GM19452 (cell line): Measurements from ENCODE around the gene GDF7.

Experiments
- ATAC-seq: cut with Tn5 transposase; IDR thresholded peaks from one replicate; pipeline ENCODE4 v1.9.1; 2021; ENCODE audit not compliant: unreplicated experiment

GDF7 gene

DNA sequence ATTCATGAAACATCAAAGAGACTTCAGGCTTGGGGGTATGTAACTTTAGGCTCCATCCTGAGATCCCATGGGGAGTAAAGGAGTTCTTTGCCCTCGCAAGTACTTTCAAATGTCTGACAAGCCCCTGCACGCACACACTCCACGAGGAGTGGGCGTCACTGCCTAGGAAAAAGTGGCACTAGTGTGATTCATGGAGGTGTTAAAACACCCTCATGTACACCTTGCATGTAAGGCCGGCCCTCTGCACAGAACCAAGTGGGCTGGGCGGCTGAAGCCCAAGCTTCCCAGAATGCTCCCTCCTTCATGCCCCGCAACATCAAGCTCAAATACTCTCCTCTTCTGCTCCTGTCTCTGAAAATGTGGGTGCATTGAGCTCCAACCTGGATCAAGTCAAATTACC is 23.9 kb upstream of the GDF7 start:
- ATAC-seq: no peak

DNA sequence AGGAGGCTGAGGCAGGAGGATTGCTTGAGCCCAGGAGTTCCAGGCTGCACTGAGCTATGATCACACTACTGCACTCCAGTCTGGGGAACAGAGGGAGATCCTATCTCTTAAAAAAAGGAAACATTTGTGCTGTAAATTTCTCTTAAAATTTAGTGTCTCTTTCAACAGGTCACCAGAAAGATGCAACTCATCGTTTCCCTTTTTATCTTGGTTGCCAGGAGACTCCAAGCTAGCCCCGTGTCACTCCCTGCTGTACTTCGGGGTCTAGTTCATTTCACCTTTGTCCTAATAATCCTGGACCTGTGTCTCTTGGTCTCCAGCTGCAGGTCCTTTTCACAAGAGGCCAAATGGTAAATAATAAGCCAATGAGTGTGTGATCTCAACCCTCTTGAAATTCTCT is 23.1 kb upstream of the GDF7 start:
- ATAC-seq: no peak

DNA sequence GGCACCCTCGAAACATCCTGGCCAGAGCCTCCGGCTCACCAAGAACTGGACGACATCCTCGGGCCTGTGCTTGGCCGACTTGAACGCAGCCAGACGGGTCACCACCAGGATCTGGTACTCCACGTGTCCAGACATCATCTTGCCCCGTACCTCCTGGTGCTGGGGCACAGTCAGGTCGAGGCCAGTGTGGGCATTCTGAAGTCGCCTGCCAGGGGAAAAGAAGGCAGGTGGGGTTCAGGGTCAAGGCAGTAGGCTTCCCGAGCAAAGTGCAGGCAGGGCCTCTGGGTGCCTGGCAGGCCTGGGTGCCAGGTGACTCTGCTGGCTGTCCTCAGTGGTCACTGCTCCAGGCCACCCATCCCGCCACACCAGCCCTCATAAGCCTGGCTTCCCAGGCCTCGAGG is 21.6 kb upstream of the GDF7 start:
- ATAC-seq: no peak

DNA sequence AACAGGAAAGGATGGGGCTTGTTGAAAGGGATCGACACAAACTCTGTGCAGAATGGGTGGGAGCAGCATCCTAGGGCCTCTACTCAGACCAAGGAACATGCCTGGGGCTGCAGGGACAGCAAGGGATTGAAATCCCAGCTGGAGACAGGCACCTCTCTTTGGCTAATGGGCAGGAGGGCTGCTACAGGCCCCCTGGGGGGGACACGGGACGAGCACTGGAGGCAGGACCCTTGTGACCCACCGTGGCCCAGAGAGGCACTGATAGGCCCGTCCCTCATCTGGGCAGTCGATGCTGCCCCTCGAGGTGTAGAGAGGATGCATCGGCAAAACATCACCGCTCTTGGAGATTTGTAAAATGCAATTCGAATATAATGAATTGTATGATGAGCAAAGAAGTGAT is 21.2 kb upstream of the GDF7 start:
- ATAC-seq: no peak

DNA sequence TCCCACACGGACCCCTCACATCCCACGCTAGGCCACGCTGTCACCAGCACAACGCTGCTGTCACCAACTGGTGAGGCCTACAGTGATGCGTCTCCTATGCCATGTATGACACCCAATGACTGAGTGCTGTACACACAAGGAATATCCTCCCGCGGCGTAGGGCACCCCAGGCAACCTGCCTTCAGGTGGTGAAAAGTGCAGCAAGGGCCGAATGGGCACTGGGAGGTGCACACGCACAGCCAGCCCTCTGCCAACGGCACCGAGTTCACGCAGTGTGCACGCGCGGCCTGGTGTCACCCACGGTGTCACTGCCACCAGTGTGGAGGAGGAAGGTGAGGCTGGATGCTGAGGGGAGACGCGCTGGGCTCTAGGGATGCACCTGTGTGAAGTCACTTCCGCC is 20.5 kb upstream of the GDF7 start:
- ATAC-seq: no peak

DNA sequence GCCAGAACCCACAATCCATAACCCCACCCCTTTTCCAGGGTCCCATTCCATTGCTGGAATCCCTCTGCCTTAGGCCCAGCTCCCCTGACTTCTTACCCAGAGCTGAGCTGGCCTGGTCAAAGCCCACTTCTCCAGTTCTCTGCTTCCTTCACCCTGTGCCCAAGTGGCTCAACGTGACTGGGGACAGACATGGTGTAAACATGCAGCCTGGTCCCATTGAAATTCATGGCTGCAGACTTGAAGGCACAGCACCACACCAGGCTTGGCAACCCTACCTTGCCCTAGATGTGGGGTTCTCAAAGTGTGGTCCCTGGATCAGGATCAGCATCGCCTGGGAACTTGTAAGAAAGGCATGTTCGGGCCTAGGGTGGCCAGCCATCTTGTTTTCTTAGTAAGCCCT is 19.7 kb upstream of the GDF7 start:
- no peak for ATAC-seq

DNA sequence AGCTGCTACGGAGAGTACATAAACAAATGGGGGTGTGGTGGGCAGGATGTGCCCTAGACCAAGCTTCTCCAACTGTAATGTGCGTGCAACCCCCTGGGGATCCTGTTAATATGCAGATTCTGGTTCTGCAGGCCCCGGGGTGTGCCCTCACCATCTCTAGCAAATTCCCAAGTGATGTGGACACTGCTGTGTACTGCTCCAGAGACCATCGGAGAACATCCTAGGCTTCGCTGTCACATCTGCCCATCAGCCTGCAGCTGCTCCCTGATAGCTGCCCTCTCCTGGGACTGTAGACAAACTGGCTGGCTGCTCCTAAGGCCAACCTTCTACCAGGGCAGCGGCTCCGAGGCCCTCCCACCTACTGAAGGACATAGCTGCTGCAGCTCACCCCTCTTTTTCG is 19.2 kb upstream of the GDF7 start:
- ATAC-seq: no peak

DNA sequence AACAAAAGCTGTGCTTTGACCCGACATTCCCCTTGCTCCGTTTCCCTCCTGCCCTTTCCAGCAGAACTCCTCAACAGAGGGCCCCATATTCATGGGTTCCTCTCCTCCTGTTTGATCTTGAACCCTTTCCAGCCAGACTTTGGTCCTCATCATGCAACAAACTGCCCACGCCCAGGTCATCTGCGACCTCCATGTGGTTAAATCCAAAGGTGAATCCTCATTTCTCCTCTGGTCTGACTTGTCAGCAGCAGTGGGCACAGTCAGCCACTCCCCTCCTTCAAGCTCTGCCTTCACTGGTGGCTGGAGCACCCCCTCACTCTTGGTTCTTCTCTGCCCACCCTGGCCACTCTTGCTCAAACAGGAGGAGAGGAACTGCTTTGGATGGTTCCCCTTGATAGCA is 18.7 kb upstream of the GDF7 start:
- no peak for ATAC-seq

DNA sequence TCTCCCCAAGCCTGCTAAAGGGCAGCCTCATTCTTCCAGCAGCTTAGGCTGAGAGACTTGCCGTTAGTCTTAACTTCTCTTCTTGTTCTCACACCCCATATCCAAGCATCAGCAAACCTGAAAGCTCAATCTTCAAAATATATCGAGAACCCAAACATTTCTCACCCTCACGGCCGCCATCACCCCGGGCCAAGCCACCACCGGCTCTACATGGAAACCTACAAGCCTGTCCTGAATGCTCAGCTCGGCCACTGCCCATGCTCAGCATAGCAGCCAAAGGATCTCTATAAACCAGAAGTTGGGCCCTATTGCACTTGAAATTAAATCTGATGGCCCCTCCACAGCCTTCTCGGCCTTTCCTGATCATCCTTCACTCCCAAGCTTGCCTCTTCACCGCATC is 18.1 kb upstream of the GDF7 start:
- no peak for ATAC-seq

DNA sequence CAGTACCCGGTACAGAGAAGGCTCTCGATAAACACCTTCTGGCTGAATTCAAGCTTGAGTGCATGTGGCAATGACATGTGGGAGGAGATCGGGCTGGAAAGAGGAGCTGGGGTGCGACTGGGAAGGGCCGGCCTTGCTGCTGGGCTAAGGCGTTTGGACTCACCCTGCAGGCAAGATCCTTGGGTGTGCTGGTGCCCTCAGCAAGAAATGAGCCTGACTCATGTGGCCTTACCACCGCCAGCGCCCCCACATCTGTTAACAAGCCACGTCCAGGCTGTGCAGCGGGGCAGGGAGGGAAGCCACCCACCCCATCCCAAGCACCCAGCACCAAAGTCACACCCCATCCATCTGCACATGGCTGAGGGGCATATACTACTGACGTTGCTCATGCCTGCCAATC is 17.4 kb upstream of the GDF7 start:
- ATAC-seq: no peak

DNA sequence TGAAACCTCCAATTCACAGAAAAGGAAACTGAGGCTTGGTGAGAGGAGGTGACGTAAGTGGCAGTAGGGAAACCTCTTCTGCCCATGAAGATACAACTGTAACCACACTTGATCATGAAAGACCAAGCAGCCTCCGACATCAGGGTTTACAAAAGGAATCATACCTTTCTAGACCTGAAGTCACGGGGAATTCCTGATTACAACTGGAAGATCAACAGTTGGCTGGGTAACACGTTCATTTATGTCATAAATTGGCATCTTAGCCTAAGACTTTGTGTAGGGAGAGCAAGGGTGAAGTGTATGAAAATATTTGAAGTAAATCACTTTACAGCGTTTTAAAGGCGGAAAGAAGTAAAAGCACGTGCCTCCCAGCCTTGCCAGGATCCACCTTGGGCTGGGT is 17.0 kb upstream of the GDF7 start:
- ATAC-seq: no peak

DNA sequence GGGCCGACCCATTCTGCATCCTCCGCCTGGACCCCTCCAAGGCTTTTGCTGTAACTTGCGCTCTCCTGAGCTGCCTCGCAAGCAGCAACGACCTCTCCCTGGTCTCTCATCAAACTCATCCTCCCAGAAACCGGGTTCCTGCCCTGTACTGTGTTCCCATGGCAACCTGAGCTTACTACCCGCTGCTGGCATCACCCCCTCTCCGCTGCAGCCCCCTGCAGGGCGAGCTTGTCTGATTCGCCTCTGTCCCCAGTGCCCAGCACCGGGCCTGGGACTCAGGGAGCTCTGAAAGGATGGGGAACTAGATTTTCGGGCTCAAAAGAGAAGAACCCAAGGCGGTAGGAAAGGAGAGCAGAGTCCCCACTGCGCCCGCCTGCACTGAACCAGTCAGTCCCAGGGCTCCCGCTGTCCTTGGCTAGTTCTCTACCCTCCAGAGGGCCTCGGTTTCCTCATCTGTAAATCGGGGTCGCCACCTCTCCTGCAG is 16.5 kb upstream of the GDF7 start:
- peak; percentile 13 for ATAC-seq

DNA sequence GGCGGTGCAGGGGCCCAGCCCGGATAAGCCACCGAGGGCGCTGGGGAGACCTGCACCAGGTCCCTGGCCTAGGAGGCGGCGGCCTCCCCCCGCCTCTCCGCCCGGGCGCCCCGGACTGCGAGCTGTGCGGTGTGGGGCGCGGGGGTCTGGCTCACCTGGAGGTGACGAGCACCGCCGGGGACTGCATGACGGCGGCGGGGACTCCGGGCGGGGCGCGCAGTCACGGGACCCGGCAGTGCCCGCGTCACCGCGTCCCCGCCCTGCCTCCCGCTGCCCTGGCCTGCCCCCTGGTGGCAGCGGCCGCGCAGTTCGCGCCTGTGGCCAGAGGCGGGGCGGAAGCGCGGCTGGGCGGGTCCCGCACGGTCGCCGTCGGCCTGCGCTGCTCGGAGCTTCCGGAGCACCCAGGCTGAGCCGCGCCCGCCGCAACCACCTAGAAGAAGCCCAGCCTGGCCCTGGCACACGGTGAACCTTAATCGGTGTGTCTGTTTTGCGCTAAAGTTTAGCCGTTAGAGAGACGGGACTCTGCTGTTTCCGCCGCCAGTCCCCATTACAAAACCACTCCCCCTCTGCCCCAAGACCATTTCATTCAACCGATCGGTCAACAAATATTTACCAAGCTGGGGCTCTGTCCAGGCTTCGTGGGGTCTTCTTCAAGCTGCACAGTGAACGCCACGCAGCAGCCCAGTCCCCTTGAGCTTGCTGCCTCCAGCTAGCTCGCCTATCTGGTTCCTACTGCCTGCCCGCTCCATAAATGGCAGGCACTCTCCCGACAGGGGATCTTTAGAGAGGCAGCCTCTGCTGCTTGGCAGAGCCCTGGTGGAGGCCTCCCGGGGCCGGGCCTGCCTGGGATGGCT is 15.8 kb upstream of the GDF7 start, which contains the start of gene HS1BP3:
Gene HS1BP3, minus strand, starts transcription at position 222 of the 854 bp plus-strand sequence. Its CDS starts 35 bp downstream, at position 187.
- ATAC-seq: peak; percentile 96

DNA sequence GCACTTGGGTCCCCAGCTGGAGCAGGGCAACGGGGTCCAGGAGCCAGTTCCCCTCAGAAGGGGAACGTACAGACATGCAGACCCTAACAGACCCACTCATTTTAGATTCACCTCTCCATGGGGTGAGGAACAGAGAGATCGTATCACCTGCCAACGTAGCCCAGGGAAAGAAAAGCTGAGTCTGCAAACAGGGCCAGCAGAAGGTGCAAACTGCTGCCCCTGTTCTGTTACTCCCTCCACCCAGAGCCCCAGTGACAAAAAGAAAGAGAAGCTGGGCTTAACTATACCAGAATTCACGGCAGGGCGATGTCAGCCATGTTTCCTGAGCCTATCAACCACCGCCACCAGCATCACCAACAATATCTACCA is 15.2 kb upstream of the GDF7 start:
- no peak for ATAC-seq

DNA sequence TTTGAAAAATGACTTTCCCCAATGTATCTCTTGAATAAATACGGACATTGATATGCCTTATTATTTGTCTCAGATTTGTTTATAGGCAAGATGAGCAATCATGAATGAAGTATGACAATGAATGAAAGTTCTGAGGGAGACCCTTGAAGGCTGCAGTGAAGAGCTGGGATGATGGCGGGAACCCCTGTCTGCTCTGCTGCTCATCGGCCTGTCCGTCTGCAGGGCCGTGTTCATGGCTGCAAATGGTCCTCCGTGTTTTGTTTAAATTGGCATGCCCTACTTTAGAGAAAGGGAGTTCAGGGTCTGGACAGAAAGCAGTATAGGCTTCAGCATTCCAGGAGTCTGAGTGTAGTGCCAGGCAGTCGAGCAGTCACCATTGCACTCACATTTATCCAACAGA is 14.8 kb upstream of the GDF7 start:
- ATAC-seq: no peak

DNA sequence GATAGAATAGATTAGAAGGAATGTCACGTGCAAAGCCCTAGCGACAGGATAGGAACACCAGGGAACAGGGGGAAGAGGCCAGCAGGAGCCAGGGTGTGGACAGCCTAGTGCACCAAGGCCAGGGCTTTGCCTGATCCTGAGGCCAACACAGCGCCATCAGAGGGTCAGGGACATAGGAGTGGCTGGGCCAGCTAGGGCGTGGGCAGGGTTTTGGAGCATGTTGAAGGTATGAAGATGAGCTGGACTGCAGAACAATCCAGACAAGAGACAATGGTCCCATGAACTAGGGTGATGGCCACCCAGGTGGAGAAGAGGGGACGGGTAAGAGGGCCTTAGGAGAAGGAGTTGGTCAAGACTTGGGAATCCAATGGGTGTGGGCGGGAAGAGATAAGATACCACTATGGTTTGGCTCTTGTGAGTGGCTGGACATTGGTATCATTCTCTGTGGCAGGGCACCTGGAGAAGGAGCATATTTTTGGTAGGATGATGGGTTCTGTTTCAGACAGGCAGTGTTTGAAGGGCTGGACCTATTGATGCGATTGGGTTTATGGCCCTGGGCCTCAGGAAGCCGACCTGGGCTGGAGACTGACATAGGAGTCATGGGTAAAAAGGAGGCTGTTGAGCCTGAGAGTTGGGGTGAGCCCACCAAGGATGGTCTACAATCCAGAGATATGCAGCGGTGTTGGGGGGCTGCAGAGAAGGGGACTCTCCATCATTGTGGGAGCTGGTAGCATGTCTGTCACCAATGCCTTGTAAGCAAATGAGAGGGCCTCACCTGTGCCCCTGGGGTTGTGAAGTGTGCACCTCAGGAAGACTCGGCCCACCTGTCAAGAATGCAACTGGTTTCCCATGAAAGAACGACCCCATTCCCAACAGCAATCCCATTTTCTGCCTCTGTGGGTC is 14.0 kb upstream of the GDF7 start:
- no peak for ATAC-seq

DNA sequence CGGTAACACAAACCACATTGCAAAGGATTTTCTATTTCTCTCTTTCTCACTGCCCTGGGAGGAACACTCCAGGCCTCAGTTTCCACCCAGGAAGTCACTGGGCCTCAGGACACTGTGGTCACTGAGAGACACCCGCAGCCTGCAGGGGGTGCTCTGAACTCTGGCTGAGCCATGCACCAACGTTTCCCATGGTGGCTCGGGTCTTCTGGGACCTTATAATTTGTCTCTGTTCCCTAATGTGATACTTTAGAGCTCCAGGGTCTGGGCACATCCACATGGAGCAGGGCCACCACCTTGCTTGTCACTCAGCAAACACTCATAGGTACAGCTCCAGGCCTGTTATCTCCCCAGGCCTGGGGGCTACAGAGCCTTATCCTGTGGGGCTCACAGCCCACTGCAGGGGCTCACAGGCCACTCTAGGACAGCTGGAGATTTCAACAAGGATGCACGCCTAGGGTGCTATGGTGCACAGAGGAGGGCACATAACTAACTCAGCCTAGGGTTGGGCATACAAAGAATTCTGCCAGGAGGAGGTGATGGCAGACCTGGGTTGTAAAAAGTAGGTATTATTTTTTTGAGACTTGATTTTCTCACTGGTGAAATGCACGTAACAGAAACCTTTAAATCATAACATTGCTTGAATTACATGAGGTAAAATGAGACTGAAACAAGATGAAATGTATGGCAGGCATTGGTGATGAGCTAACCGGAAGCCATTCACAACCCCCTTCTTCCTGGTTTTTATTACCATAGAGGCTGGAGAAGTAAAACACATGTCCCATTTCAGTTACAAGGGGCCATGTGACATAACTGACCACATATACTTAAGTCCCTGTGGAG is 13.0 kb upstream of the GDF7 start:
- ATAC-seq: no peak

DNA sequence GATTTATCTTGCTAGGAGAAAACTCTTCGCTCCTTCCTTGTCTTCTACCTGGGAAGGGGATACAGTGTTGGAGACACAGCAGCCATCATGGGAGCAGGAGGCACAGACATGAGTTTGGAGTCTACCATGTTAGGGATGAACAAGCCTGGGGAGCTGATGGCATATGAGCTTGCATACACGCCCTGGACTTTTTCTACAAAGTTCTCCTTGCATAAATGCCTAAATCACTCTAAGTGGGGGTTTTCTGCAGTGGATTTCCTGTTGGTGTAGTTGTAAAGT is 12.5 kb upstream of the GDF7 start:
- no peak for ATAC-seq

DNA sequence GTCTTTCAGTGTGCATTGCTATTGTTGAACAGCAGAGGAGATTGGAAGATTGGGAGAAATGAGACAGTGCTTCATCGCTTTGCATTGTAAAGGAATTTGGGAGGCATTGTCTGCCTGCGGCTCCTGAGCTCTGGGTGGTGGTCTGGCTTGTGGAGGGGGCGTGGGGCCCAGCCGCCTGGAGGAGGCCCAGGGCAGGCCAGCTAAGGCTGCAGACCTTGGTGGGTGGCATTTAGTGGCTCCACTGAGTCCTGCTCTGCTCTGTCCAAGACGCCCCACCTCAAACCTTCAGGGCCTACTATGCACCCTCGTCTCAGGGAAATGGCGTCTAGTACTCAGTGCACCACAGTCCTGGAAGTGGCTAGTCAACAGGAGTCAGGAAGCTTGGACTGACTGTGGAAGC is 10.4 kb upstream of the GDF7 start:
- ATAC-seq: no peak

DNA sequence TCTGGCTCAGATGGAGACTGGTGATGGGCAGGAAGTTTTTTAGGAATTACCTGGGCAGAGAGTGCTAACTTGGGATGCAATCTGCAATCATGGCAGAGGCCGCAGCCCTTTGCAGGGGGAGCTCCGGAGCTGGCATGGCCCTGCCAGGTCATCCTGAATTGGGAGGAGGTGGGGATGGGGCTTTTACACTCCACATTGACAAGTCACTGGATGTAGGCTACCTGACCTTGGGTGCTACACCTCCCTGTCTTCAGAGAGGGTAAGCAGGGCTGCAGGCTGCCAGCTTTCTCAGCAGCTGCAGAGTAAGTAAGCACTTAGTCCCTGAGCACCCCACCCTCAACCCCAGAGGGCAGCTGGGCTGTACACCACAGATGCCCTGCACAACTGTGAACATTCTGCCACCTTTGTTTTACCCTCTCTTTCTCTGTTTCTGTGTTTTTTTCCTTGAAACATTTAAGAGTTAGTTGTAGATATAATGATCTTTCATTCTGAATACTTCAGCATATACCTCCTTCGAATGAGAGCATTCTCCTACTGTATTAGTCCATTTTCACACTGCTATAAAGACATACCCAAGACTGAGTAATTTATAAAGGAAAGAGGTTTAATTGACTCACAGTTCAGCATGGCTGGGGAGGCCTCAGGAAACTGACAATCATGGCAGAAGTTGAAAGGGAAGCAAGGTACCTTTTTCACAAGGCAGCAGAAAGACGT is 9.3 kb upstream of the GDF7 start:
- ATAC-seq: no peak
